ENCODE measurements around the gene MAN2A1.

DNA sequence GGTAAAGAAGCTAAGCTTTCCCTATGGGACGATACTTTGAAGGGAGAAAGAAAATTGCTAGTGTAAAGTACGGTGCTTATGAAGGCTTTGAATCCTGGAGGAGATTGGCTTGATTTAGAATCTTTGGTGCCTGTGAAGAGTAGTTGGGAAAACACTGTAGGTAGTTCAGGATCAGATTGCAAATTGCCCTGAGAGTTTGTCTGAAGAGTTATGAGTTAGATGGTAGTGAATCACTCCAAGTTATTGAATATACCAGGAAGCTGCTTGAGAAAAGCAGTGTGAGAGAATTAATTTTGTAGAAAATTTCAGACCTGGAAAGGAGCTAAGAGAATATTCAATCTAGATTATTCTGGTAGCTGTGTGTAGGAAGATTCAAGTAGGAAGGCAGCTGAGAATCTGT, 11.5 kb downstream of the MAN2A1 start:
- TF ChIP-seq, protein P1, sequence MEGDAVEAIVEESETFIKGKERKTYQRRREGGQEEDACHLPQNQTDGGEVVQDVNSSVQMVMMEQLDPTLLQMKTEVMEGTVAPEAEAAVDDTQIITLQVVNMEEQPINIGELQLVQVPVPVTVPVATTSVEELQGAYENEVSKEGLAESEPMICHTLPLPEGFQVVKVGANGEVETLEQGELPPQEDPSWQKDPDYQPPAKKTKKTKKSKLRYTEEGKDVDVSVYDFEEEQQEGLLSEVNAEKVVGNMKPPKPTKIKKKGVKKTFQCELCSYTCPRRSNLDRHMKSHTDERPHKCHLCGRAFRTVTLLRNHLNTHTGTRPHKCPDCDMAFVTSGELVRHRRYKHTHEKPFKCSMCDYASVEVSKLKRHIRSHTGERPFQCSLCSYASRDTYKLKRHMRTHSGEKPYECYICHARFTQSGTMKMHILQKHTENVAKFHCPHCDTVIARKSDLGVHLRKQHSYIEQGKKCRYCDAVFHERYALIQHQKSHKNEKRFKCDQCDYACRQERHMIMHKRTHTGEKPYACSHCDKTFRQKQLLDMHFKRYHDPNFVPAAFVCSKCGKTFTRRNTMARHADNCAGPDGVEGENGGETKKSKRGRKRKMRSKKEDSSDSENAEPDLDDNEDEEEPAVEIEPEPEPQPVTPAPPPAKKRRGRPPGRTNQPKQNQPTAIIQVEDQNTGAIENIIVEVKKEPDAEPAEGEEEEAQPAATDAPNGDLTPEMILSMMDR (IDR thresholded peaks at IDR 0.05 in 8 of 11, conservative IDR thresholded peaks at IDR 0.05 in 3 of 11) = no peak
- TF ChIP-seq POLR2AphosphoS5 (IDR thresholded peaks at IDR 0.05) = no peak
- no peak for TF ChIP-seq POLR2A (IDR thresholded peaks at IDR 0.05)

All from spleen (tissue), 7 donors.